SK-N-SH (cell line): ENCODE measurements around the gene C19orf73. TPM values are rescaled to one million over a fixed set of nuclear protein-coding genes. Genes with fewer than 3 reads are reported as not detected.
A peak's percentile ranks its signal among the peaks of the same experiment; 100 is the strongest.

Experiments used
- CTCF ChIA-PET: fragments of 300-600, 350-600 bp; formaldehyde crosslinking; extraction: SDS; loops from one replicate; lab custom pipeline; 2021; lab: Yijun Ruan, JAX
- POLR2A ChIA-PET: fragments of 350-600 bp; sonication (Branson Sonifier 250); formaldehyde crosslinking; extraction: SDS; loops from one replicate; lab custom pipeline; 2020; ENCODE audit warnings: antibody characterized with exemption, inconsistent platforms; lab: Yijun Ruan, JAX
- DNase-seq: peaks from one replicate; pipeline ENCODE4 v3.0.0; 2012
- H2AFZ ChIP-seq: fragments of 200-600 bp; sonication (generic); 2 replicates; pipeline ENCODE4 v1.8.1; 2016; ENCODE audit warnings: antibody characterized with exemption, mild to moderate bottlenecking, low read depth
- H3F3A ChIP-seq: fragments of 200-600 bp; sonication (generic); replicated peaks from 2 replicates; pipeline ENCODE3; 2016; ENCODE audit warnings: antibody characterized with exemption, mild to moderate bottlenecking; ENCODE audit not compliant: insufficient read depth
- H3K27ac ChIP-seq, 2 experiments: fragments of 200-500 bp in 1 of 2; fragments of 200-600 bp in 1 of 2; sonication (Bioruptor generic) in 1 of 2; sonication (generic), shearing (Covaris generic) in 1 of 2; 2 replicates each; pipeline versions ENCODE4 v1.5.1 to v1.6.1; 2014 to 2016; ENCODE audit warnings: low read depth in 2 of 2, inconsistent platforms in 1 of 2, low read length in 1 of 2, mild to moderate bottlenecking in 1 of 2, mixed read lengths in 1 of 2
- H3K27me3 ChIP-seq: fragments of 200-600 bp; sonication (generic), shearing (Covaris generic); 2 replicates; pipeline ENCODE4 v1.6.1; 2016; ENCODE audit warnings: mixed run types; ENCODE audit not compliant: insufficient read depth
- H3K36me3 ChIP-seq, 2 experiments: fragments of 200-500 bp in 1 of 2; fragments of 200-600 bp in 1 of 2; sonication (Bioruptor generic) in 1 of 2; sonication (generic) in 1 of 2; replicated peaks in 1 of 2; 2 replicates each; pipeline versions ENCODE3 to v1.5.1; 2014 to 2016; ENCODE audit warnings: low read length in 1 of 2, mild to moderate bottlenecking in 1 of 2; ENCODE audit not compliant: insufficient read depth in 2 of 2, control insufficient read depth in 1 of 2
- H3K4me1 ChIP-seq, 2 experiments: fragments of 200-500 bp in 1 of 2; fragments of 200-600 bp in 1 of 2; sonication (Bioruptor generic) in 1 of 2; sonication (generic), shearing (Covaris generic) in 1 of 2; 2 replicates each; pipeline versions ENCODE4 v1.5.1 to v1.6.1; 2014 to 2016; ENCODE audit warnings: low read depth in 1 of 2, low read length in 1 of 2, mixed run types in 1 of 2; ENCODE audit not compliant: insufficient read depth in 2 of 2, control insufficient read depth in 1 of 2
- H3K4me2 ChIP-seq: fragments of 200-600 bp; sonication (generic), shearing (Covaris generic); 2 replicates; pipeline ENCODE4 v1.6.1; 2017; ENCODE audit warnings: mixed run types
- H3K4me3 ChIP-seq, 2 experiments: fragments of 200-500 bp in 1 of 2; fragments of 200-600 bp in 1 of 2; sonication (Bioruptor generic) in 1 of 2; sonication (generic), shearing (Covaris generic) in 1 of 2; 2 replicates each; pipeline versions ENCODE4 v1.5.1 to v1.8.1; 2014 to 2016; ENCODE audit warnings: low read depth in 2 of 2, inconsistent platforms in 1 of 2, low read length in 1 of 2, mild to moderate bottlenecking in 1 of 2, mixed read lengths in 1 of 2, moderate library complexity in 1 of 2
- H3K79me2 ChIP-seq: fragments of 200-600 bp; sonication (generic); 2 replicates; pipeline ENCODE4 v1.8.1; 2017; ENCODE audit warnings: mild to moderate bottlenecking; ENCODE audit not compliant: insufficient read depth
- H3K9ac ChIP-seq: fragments of 200-600 bp; sonication (generic); 2 replicates; pipeline ENCODE4 v1.6.1; 2017; ENCODE audit warnings: mixed run types
- H3K9me2 ChIP-seq: fragments of 200-600 bp; sonication (generic); 2 replicates; pipeline ENCODE4 v1.6.1; 2017; ENCODE audit warnings: mixed run types
- H3K9me3 ChIP-seq: fragments of 200-600 bp; sonication (generic); 2 replicates; pipeline ENCODE4 v1.6.1; 2017; ENCODE audit warnings: mixed run types, mild to moderate bottlenecking, moderate library complexity
- H4K20me1 ChIP-seq: fragments of 200-600 bp; sonication (generic); 2 replicates; pipeline ENCODE4 v1.6.1; 2017; ENCODE audit warnings: mild to moderate bottlenecking, mixed run types; ENCODE audit not compliant: insufficient read depth
- CHD2 ChIP-seq: fragments of 150-350 bp; IDR thresholded peaks from 2 replicates; pipeline ENCODE4 v1.6.1; 2018; ENCODE audit warnings: low read length; ENCODE audit not compliant: partially characterized antibody
- EZH2phosphoT487 ChIP-seq: fragments of 200-600 bp; sonication (generic); IDR thresholded peaks from 2 replicates; pipeline ENCODE4 v1.6.1; 2017; ENCODE audit warnings: low read depth, mixed run types, mild to moderate bottlenecking, antibody characterized with exemption, moderate library complexity, borderline replicate concordance
- FOSL2 ChIP-seq: IDR thresholded peaks from 2 replicates; pipeline ENCODE4 v1.4.0; 2012; ENCODE audit warnings: low read depth, mild to moderate bottlenecking, moderate library complexity, borderline replicate concordance
- FOXJ3 ChIP-seq: sonication (generic); formaldehyde crosslinking; IDR thresholded peaks from 2 replicates; pipeline ENCODE4 v1.5.1; 2020; ENCODE audit warnings: mild to moderate bottlenecking, missing genetic modification reagents
- FOXM1 ChIP-seq: IDR thresholded peaks from 2 replicates; pipeline ENCODE4 v1.4.0; 2012; ENCODE audit warnings: low read depth, mild to moderate bottlenecking
- IRF3 ChIP-seq: fragments of 150-350 bp; IDR thresholded peaks from 2 replicates; pipeline ENCODE4 v1.6.1; 2016; ENCODE audit warnings: mild to moderate bottlenecking, low read depth, low read length
- JUND ChIP-seq: IDR thresholded peaks from 2 replicates; pipeline ENCODE4 v1.4.0; 2012
- MAX ChIP-seq: IDR thresholded peaks from 2 replicates; pipeline ENCODE4 v1.4.0; 2012; ENCODE audit warnings: low read depth
- NRF1 ChIP-seq: IDR thresholded peaks from 2 replicates; pipeline ENCODE4 v1.6.1; 2012; ENCODE audit warnings: low read depth, mild to moderate bottlenecking, low read length
- POLR2AphosphoS5 ChIP-seq: IDR thresholded peaks from 2 replicates; pipeline ENCODE4 v1.6.1; 2012; ENCODE audit warnings: low read depth, low read length
- RAD21 ChIP-seq: IDR thresholded peaks from 2 replicates; pipeline ENCODE4 v1.6.1; 2012; ENCODE audit warnings: mild to moderate bottlenecking, low read length
- RCOR1 ChIP-seq: fragments of 150-350 bp; IDR thresholded peaks from 2 replicates; pipeline ENCODE4 v1.6.1; 2017; ENCODE audit warnings: antibody characterized with exemption, low read length
- REST ChIP-seq: IDR thresholded peaks from 2 replicates; pipeline ENCODE4 v1.6.1; 2012; ENCODE audit warnings: mild to moderate bottlenecking, low read depth, low read length, moderate library complexity
- TAF1 ChIP-seq: IDR thresholded peaks from 2 replicates; pipeline ENCODE4 v1.6.1; 2012; ENCODE audit warnings: low read depth, mild to moderate bottlenecking, low read length, moderate library complexity, borderline replicate concordance
- TCF12 ChIP-seq: IDR thresholded peaks from 2 replicates; pipeline ENCODE4 v1.4.0; 2012
- TEAD4 ChIP-seq: IDR thresholded peaks from 2 replicates; pipeline ENCODE4 v1.4.0; 2012; ENCODE audit warnings: mild to moderate bottlenecking, borderline replicate concordance; ENCODE audit not compliant: insufficient read depth
- USF1 ChIP-seq: IDR thresholded peaks from 2 replicates; pipeline ENCODE4 v1.4.0; 2012; ENCODE audit warnings: low read depth, borderline replicate concordance
- USF2 ChIP-seq: fragments of 150-350 bp; IDR thresholded peaks from 2 replicates; pipeline ENCODE4 v1.6.1; 2017; ENCODE audit warnings: antibody characterized with exemption, low read length, low read depth, borderline replicate concordance
- ZBTB33 ChIP-seq: IDR thresholded peaks from 2 replicates; pipeline ENCODE4 v1.4.0; 2012; ENCODE audit warnings: low read depth, borderline replicate concordance
- WGBS: methylation state at CpG from one replicate; pipeline ENCODE4 v1.1.6; 2017; ENCODE audit warnings: low lambda C conversion rate; 5-methylcytosine and 5-hydroxymethylcytosine counted together
- polyA plus RNA-seq, 3 experiments: library from polyadenylated mRNA; depleted of rRNA; stranded (reverse); fragments of >200 nt; gene quantifications; 2 replicates each; pipeline ENCODE4 v1.2.3, GENCODE V29; 2012

Gene C19orf73
- polyA plus RNA-seq, 1 of the 3 experiments (the other 2 are of a cell fraction), result 3.0 TPM

- Histone ChIP-seq H3F3A (peaks cover 73% of the 10 kb centered on the region), H3K9me2 (no peaks in the 10 kb centered on the region), H3K4me1 (peaks cover 13% of the 10 kb centered on the region in 2 experiments; a peak in 2 of 4 replicates), H3K27me3 (no peaks in the 10 kb centered on the region), H3K4me3 (no peak overlapping the region), H3K27ac (peak overlapping the region in 1 of 2 experiments; percentile 68; a peak in 2 of 4 replicates), H4K20me1 (peaks cover 44% of the 10 kb centered on the region), H3K9me3 (no peaks in the 10 kb centered on the region), H3K9ac (no peak overlapping the region)
- ChIA-PET POLR2A (interaction anchor here (0.6 kb wide), 1 partner anchor 112 kb away, joined by 5 read pairs; no protein-coding TSS in a partner anchor), CTCF (interaction anchor here (2.9 kb wide), 1 partner anchor 12 kb away, joined by 21 read pairs; no protein-coding TSS in a partner anchor)
- no peak for DNase-seq
- WGBS, result 90% methylated on average over 7 of the region's 8 CpGs
- no peak for TF ChIP-seq REST
- TF ChIP-seq POLR2AphosphoS5, result no peak
- TF ChIP-seq EZH2phosphoT487, result no peak
- no peak for TF ChIP-seq MAX
- TF ChIP-seq RAD21, result no peak
- TF ChIP-seq FOXM1, result no peak
- TF ChIP-seq FOXJ3 (CRISPR knock-in tag), result no peak
- TF ChIP-seq IRF3, result no peak
- no peak for TF ChIP-seq RCOR1
- no peak for TF ChIP-seq USF2
- no peak for TF ChIP-seq USF1
- no peak for TF ChIP-seq TAF1
- no peak for TF ChIP-seq TCF12
- no peak for TF ChIP-seq TEAD4
- no peak for TF ChIP-seq CHD2
- TF ChIP-seq FOSL2, result no peak
- TF ChIP-seq JUND, result no peak
- no peak for TF ChIP-seq ZBTB33
- TF ChIP-seq NRF1, result no peak
- TF ChIP-seq, all 33 proteins: peak for 0
- H3K4me2 ChIP-seq, result peak overlapping the region; percentile 66
- peaks cover 31 to 47% of the 10 kb centered on the region in 2 experiments for H3K36me3 ChIP-seq
- H2AFZ ChIP-seq, result no peak overlapping the region
- peaks cover 18% of the 10 kb centered on the region for H3K79me2 ChIP-seq
Measured at GRCh38 chr19:49109569-49110233, 9.2 kb downstream of the C19orf73 start.
